Glomerular endothelial cell (primary cell): ENCODE data around the gene RXRG. TPM values are rescaled to one million over a fixed set of nuclear protein-coding genes. Genes with fewer than 3 reads are reported as not detected.

Source experiments
- DNase-seq: peaks from one replicate; pipeline ENCODE4 v3.0.0-alpha.2; 2011; ENCODE audit warnings: low read depth, low spot score; ENCODE audit errors: extremely low read depth
- total RNA-seq: library from RNA; depleted of rRNA; stranded (reverse); fragments of >200 nt; gene quantifications from 2 replicates; pipeline ENCODE4 v1.2.3, GENCODE V29; 2015

Gene RXRG
- total RNA-seq, 1 donor from 2014 or later, result not detected

DNA sequence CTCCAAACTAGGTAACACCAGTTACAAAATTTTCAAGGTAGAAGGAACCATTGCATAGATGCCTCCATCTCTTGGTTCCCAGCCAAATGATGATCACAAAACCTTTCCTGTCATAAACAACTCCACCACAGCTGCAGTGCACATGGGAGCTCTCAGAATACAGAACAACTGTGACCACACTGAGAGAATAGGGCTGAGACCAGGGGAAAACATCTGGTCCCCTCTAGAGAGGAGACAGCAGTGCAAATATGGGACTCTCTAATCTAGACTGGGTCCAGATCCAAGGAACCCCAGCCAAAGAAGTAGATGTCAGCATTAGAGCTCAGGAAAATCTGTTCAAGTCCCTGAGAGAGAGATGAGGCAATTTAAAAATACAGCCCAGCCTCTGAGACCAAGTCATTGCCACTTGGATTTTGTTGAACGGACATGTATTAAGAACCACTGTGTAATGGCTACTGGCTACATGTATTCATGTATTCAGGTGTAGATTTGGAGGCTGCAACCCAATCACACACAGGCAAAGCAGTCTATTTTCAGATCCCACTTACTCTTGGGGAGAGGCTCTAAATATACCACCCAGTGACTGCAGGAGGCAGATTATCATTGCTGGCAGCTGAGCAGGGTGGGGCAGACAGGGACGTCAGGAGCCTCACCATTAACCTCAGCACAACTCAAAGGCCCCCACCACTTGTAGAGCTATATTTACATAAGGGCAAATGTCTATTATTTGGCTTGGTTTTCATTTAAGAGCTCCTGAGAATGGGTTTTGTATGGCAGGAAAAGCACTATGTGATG is 7.6 kb upstream of the RXRG start:
- DNase-seq, result no peak

- DNase-seq, result no peak
Observed at GRCh38 chr1:165451691-165452090, 6.8 kb upstream of the RXRG start.

DNA sequence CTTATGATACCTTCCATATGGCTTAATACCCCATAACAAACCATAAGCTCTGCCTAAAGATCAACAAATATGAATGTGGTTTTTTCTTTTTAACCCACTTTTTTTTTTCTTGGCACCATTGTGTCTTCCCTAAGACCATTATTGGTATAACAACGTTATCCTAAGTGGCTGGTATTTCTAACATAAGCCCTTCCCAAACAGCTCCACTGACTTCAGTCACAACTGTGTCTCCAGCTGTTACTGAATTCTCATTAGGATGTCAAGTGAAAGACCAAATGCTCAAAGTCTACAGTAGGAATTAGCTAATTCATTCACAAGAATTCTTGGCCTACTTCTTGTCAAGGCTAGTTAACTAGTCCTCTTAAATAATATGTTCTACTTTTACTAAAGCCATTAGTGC is 4.2 kb upstream of the RXRG start:
- no peak for DNase-seq

GRCh38 chr1:165445388-165445787 is 462 bp upstream of the RXRG start:
- no peak for DNase-seq

GRCh38 chr1:165443539-165444311 is 1.2 kb downstream of the RXRG start:
- no peak for DNase-seq

- no peak for DNase-seq
Observed at GRCh38 chr1:165442653-165443052, 2.3 kb downstream of the RXRG start.

GRCh38 chr1:165442053-165442452 is 2.9 kb downstream of the RXRG start:
- DNase-seq, result no peak

DNA sequence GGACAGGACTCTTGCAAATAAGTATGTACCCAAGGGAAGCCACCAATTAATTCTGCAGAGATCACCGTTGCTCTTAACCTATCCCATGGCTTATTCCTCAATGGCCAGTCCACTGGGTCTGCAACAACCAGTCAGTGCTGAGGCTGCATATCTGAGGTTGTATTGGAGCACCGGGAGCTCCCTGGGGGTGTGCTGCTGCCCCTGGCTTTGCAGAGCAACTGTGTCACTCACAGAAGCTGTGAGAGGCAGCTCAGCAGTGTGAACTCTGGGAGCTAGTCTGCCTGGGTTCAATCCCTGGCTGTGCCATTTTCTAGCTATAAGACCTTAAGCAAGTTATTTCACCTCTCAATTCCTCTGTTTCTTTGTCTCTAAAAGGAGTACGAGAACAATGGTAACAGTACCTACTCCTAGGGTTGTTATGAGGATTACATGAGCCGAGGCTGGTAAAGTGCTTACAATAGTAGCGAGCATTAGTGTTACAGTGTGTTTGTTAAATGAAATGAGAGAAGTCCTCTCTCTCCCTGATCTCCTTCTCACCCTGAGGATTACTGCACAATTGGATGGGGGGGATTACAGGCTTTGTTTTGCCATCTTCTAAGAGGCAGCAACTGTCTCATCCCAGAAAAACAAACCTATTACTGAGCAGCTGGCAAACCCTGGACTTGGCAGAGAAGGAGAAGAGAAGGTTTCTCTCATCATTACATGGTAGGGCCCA is 3.6 kb downstream of the RXRG start:
- DNase-seq, result no peak

GRCh38 chr1:165439330-165439729 is 5.6 kb downstream of the RXRG start:
- no peak for DNase-seq

GRCh38 chr1:165436994-165437393 is 7.9 kb downstream of the RXRG start:
- DNase-seq, result no peak

DNA sequence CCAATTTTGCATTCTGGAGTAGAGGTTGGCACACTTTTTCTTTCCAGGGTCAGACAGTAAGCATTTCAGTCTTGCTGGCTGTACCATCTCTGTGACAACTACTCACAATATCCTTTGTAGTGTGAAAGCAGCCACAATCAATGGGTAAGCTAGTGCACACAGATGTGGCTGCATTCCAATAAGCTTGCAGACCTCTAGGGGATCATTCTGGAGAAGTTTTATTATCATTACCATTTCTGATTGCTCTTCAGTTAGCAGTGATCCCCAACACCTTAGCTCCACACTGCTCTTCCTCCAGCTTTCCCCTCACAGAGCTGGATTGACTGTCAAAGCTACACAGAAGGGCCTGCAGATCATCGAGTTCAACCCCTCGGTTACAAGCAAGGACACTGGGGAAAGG is 9.1 kb downstream of the RXRG start:
- DNase-seq, result no peak

DNA sequence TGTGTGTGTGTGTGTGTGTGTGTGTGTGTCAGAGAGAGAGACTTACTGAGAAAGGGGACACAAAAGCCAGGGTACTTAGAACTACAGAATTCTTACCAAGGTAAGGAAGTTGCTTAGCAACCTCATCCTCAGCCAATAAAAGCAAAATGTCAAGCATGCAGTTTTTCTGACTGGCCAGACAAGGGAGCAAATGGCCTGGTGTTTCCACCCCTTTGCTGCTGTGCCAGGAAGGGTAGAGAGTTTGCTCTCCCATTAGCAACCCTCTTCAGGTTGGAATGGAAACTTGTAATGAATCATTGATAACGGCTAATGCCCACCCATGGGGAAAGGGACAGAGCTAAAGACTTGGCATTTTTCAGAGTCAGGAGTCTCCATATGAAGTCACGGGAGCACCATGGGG is 10.6 kb downstream of the RXRG start:
- DNase-seq, result no peak

GRCh38 chr1:165431079-165431478 is 13.8 kb downstream of the RXRG start:
- DNase-seq, result no peak

DNA sequence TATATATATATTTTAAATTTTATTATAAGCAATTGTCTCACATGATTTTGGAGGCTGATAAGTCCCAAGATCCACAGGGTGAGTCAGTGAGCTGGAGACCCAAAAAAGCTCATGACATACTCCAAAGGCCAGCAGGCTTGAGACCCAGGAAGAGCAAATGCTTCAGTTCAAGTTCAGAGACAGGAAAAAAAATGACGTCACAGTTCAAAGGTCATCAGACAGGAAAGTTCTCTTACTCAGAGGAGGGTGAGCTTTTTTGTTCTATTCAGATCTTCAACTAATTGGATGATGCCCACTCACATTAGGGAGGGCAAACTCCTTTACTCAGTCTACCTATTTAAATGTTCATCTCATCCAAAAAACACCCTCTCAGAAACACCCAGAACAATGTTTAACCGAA is 18.2 kb downstream of the RXRG start:
- no peak for DNase-seq

DNA sequence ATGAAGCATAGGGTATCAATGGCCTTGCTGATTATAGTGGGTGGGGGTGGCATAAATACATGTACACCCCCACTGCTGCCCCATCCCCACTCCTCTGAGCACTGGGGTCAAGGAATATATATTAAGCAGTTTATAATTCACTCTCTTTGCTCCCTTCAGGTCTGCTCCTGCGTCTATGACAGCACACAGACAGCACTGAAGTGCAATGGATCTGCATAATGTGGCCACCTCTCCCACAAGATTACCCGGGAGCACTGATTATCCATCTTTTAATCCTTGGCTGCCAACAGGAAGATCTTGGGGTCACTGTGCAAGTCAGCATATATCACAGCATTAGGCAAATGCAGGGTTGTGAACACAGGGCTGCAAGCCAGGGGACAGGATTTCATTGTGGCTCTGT is 19.3 kb downstream of the RXRG start:
- no peak for DNase-seq

DNA sequence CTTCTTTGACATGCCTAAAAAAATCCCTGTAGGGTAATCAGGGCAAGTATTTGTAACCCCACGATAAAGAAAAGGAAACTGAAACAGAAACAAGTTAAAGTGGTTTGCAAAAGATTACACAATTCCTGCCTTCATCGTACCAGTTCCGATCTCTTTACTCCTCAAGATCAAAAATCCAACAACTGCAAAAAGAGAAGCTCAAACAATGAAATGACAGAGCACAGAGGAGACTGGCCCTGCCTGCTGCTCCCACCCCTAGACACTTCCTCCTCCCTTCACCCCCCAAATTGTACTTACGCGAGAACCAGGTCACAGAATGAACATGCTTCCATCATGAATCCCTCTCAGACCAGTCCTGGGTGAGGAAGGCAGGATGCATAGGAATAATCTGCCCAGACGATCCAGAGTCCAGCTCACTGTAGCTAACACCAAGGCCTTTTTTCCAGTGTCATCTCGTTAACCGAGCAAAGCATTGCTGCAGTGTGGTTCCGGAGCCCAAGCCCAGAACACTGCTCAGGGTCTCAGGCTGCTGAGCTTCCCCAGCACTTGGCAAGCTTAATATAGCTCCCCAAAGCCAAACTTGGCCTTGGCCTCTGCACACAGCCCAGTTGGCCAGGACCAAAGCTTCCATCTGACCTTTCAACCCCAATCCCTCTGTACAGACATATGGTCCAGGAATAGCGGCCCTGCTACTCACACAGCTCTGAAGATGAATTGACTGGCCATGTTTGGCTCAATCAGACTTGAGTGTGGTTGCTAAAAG is 20.3 kb downstream of the RXRG start:
- DNase-seq, result no peak

DNA sequence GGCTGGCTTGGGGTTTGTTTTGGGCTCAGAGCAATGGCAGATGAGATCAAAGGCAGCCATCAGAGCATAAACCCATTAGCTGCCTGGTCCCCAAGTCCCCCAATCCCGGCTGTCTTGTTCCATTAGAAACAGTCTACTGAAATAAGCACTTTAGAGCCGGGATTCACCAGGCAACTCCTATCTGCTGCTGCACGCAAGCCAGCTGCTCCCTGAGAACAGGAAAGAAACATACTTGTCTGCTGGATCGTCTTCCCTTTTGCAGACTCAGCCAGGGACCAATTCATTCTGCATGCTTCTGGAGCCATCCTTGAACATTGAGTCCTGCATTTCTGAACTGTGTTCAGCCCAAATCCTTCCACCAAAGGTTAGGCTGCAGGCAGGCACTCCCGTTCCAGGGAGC is 21.8 kb downstream of the RXRG start:
- no peak for DNase-seq

- DNase-seq, result no peak
Observed at GRCh38 chr1:165420655-165421054, 24.3 kb downstream of the RXRG start.

DNA sequence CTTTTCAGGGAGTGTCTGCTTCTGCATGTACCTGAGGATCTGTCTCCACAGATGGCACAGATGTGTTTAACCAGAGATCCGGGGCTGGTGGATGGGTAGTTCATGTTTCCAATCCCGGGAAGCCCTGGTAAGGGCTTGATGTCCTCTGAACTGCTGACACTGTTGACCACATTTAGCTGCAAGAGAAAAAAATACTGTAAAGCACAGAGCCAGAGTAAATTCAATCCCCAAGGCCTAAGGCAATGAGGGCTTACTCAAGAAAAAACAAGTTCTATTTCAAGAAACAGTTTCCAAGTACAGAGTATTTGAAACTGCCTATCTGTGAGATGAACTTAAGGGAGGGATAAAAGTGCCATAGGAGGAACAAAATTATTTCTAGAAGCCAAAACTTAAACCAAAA is 25.1 kb downstream of the RXRG start:
- DNase-seq, result no peak

GRCh38 chr1:165418195-165418594 is 26.7 kb downstream of the RXRG start:
- DNase-seq, result no peak

DNA sequence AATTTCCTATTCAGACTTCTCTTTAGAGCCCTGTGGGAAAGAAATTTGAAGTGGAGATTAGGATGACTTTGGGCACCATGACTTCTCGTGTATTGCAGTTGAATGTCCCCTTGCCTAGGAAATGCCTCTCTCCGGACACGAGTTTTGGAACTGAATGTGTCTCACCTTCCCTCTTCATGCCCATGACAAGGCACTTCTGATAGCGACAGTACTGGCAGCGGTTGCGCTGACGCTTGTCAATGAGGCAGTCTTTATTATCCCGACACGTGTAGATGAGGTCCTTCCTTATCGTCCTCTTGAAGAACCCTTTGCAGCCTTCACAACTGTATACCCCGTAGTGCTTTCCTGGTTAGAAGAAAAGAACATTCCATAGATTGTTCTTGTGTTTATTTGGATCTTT is 28.1 kb downstream of the RXRG start:
- DNase-seq, result no peak
